GM19452 (cell line): ENCODE results near the gene EPPIN.
"Not testable (repeated sequence)": the region's sequence is repeated elsewhere in the genome, so short reads cannot be mapped to it uniquely, and the experiment has no call there.

Source experiments
- ATAC-seq: cut with Tn5 transposase; IDR thresholded peaks from one replicate; pipeline ENCODE4 v1.9.1; 2021; ENCODE audit not compliant: unreplicated experiment

EPPIN gene

GRCh38 chr20:45547206-45547770 lies at the start of gene EPPIN:
TSS of gene EPPIN (minus strand) at chr20:45547401. CDS start at chr20:45547357, 44 bp downstream.
- no peak for ATAC-seq

GRCh38 chr20:45595235-45595634 lies 48.0 kb upstream of the EPPIN start:
- no peak for ATAC-seq

GRCh38 chr20:45593498-45593897 lies 46.3 kb upstream of the EPPIN start:
- no peak for ATAC-seq

GRCh38 chr20:45592574-45593189 lies 45.5 kb upstream of the EPPIN start:
- no peak for ATAC-seq

- no peak for ATAC-seq
Measured at GRCh38 chr20:45589725-45590124, 42.5 kb upstream of the EPPIN start.

- no peak for ATAC-seq
Measured at GRCh38 chr20:45588800-45589199, 41.6 kb upstream of the EPPIN start.

- ATAC-seq = not testable (repeated sequence)
Measured at GRCh38 chr20:45585986-45586385, 38.8 kb upstream of the EPPIN start.

- not testable (repeated sequence) for ATAC-seq
Measured at GRCh38 chr20:45584294-45584693, 37.1 kb upstream of the EPPIN start.

GRCh38 chr20:45583502-45583901 lies 36.3 kb upstream of the EPPIN start:
- ATAC-seq = no peak

- ATAC-seq = no peak
Measured at GRCh38 chr20:45581702-45582101, 34.5 kb upstream of the EPPIN start.

GRCh38 chr20:45579184-45579583 lies 32.0 kb upstream of the EPPIN start, which contains the start of gene WFDC8:
TSS of gene WFDC8 (minus strand) at chr20:45579284. CDS start at chr20:45579247, 37 bp downstream.
- no peak for ATAC-seq

GRCh38 chr20:45578231-45578630 lies 31.0 kb upstream of the EPPIN start:
- ATAC-seq = no peak

- no peak for ATAC-seq
Measured at GRCh38 chr20:45576995-45577394, 29.8 kb upstream of the EPPIN start.

- ATAC-seq = no peak
Measured at GRCh38 chr20:45575931-45576330, 28.7 kb upstream of the EPPIN start.

- ATAC-seq = not testable (repeated sequence)
Measured at GRCh38 chr20:45569650-45570049, 22.4 kb upstream of the EPPIN start.

- ATAC-seq = no peak
Measured at GRCh38 chr20:45564760-45565276, 17.6 kb upstream of the EPPIN start.

GRCh38 chr20:45555198-45555597 lies 8.0 kb upstream of the EPPIN start:
- no peak for ATAC-seq

- no peak for ATAC-seq
Measured at GRCh38 chr20:45552456-45552855, 5.3 kb upstream of the EPPIN start.

- ATAC-seq = no peak
Measured at GRCh38 chr20:45550765-45551164, 3.6 kb upstream of the EPPIN start.

- no peak for ATAC-seq
Measured at GRCh38 chr20:45548410-45548809, 1.2 kb upstream of the EPPIN start.

GRCh38 chr20:45545754-45546453 lies 1.3 kb downstream of the EPPIN start:
- no peak for ATAC-seq

- ATAC-seq = no peak
Measured at GRCh38 chr20:45545351-45545750, 1.9 kb downstream of the EPPIN start.
